ENCODE results near the gene SEMA6A. TPM values are rescaled to one million over a fixed set of nuclear protein-coding genes. Genes with fewer than 3 reads are reported as not detected.

Gene SEMA6A
- total and polyA plus RNA-seq, 4 donors, result 3.7 to 11.4 (median 5.6) TPM

- TF ChIP-seq, protein P1, sequence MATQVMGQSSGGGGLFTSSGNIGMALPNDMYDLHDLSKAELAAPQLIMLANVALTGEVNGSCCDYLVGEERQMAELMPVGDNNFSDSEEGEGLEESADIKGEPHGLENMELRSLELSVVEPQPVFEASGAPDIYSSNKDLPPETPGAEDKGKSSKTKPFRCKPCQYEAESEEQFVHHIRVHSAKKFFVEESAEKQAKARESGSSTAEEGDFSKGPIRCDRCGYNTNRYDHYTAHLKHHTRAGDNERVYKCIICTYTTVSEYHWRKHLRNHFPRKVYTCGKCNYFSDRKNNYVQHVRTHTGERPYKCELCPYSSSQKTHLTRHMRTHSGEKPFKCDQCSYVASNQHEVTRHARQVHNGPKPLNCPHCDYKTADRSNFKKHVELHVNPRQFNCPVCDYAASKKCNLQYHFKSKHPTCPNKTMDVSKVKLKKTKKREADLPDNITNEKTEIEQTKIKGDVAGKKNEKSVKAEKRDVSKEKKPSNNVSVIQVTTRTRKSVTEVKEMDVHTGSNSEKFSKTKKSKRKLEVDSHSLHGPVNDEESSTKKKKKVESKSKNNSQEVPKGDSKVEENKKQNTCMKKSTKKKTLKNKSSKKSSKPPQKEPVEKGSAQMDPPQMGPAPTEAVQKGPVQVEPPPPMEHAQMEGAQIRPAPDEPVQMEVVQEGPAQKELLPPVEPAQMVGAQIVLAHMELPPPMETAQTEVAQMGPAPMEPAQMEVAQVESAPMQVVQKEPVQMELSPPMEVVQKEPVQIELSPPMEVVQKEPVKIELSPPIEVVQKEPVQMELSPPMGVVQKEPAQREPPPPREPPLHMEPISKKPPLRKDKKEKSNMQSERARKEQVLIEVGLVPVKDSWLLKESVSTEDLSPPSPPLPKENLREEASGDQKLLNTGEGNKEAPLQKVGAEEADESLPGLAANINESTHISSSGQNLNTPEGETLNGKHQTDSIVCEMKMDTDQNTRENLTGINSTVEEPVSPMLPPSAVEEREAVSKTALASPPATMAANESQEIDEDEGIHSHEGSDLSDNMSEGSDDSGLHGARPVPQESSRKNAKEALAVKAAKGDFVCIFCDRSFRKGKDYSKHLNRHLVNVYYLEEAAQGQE (IDR thresholded peaks at IDR 0.05), result no peak
- no peak for TF ChIP-seq SP1 (IDR thresholded peaks at IDR 0.05)
These were observed 164.2 kb downstream of the SEMA6A start (continued) for GRCh38 chr5:116410336-116410890.

GRCh38 chr5:116409591-116410296 is 164.9 kb downstream of the SEMA6A start:
- no peak overlapping the region for H3K27ac ChIP-seq (ENCODE audit: low read depth in 1 of 2, low read length in 2 of 2)
- H3K4me3 ChIP-seq (ENCODE audit: low read depth in 1 of 3, low read length in 3 of 3), result no peak overlapping the region
- H3K27me3 ChIP-seq (ENCODE audit: control insufficient read depth in 4 of 4, insufficient read depth in 4 of 4, low read length in 3 of 4), result no peaks in the 10 kb centered on the region
- no peaks in the 10 kb centered on the region for H3K9me3 ChIP-seq (ENCODE audit: control insufficient read depth in 4 of 4, low read length in 3 of 4)
- TF ChIP-seq JUND (IDR thresholded peaks at IDR 0.05), result no peak
- TF ChIP-seq, protein P2, sequence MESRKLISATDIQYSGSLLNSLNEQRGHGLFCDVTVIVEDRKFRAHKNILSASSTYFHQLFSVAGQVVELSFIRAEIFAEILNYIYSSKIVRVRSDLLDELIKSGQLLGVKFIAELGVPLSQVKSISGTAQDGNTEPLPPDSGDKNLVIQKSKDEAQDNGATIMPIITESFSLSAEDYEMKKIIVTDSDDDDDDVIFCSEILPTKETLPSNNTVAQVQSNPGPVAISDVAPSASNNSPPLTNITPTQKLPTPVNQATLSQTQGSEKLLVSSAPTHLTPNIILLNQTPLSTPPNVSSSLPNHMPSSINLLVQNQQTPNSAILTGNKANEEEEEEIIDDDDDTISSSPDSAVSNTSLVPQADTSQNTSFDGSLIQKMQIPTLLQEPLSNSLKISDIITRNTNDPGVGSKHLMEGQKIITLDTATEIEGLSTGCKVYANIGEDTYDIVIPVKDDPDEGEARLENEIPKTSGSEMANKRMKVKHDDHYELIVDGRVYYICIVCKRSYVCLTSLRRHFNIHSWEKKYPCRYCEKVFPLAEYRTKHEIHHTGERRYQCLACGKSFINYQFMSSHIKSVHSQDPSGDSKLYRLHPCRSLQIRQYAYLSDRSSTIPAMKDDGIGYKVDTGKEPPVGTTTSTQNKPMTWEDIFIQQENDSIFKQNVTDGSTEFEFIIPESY (IDR thresholded peaks at IDR 0.05), result no peak
- no peak for TF ChIP-seq FOXA1 (IDR thresholded peaks at IDR 0.05)
- TF ChIP-seq, protein P1 (IDR thresholded peaks at IDR 0.05), result no peak
- TF ChIP-seq, protein P3, sequence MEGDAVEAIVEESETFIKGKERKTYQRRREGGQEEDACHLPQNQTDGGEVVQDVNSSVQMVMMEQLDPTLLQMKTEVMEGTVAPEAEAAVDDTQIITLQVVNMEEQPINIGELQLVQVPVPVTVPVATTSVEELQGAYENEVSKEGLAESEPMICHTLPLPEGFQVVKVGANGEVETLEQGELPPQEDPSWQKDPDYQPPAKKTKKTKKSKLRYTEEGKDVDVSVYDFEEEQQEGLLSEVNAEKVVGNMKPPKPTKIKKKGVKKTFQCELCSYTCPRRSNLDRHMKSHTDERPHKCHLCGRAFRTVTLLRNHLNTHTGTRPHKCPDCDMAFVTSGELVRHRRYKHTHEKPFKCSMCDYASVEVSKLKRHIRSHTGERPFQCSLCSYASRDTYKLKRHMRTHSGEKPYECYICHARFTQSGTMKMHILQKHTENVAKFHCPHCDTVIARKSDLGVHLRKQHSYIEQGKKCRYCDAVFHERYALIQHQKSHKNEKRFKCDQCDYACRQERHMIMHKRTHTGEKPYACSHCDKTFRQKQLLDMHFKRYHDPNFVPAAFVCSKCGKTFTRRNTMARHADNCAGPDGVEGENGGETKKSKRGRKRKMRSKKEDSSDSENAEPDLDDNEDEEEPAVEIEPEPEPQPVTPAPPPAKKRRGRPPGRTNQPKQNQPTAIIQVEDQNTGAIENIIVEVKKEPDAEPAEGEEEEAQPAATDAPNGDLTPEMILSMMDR (IDR thresholded peaks at IDR 0.05; ENCODE audit: low read depth, low read length, missing input control), result no peak
- TF ChIP-seq FOXA2 (IDR thresholded peaks at IDR 0.05), result no peak
- no peak for TF ChIP-seq MAX (IDR thresholded peaks at IDR 0.05)
- TF ChIP-seq SP1 (IDR thresholded peaks at IDR 0.05), result no peak
- TF ChIP-seq EGR1 (IDR thresholded peaks at IDR 0.05; ENCODE audit: low read depth in 2 of 2), result no peak
- TF ChIP-seq, protein P4, sequence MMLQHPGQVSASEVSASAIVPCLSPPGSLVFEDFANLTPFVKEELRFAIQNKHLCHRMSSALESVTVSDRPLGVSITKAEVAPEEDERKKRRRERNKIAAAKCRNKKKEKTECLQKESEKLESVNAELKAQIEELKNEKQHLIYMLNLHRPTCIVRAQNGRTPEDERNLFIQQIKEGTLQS (IDR thresholded peaks at IDR 0.05), result no peak
- no peak for TF ChIP-seq TAF1 (conservative IDR thresholded peaks at IDR 0.05)
- TF ChIP-seq GABPA (IDR thresholded peaks at IDR 0.05 in 1 of 2, conservative IDR thresholded peaks at IDR 0.05 in 1 of 2), result no peak
- no peak for TF ChIP-seq YY1 (IDR thresholded peaks at IDR 0.05)
- TF ChIP-seq RAD21 (IDR thresholded peaks at IDR 0.05), result no peak
- TF ChIP-seq NR2F2 (IDR thresholded peaks at IDR 0.05), result no peak
- TF ChIP-seq HNF4G (IDR thresholded peaks at IDR 0.05), result no peak
- TF ChIP-seq HNF4A (conservative IDR thresholded peaks at IDR 0.05), result no peak
- no peak for TF ChIP-seq RXRA (IDR thresholded peaks at IDR 0.05)
- no peak overlapping the region for H3K9ac ChIP-seq (ENCODE audit: low read depth in 1 of 2, low read length in 2 of 2)
- no peak for DNase-seq (ENCODE audit: low spot score)
- peaks cover 0 to under 1% (median 0%) of the 10 kb centered on the region in 4 donors for H3K36me3 ChIP-seq (ENCODE audit: control insufficient read depth in 4 of 4, insufficient read depth in 3 of 4, low read depth in 1 of 4, low read length in 3 of 4)
- WGBS, result 96% methylated on average over 5 of the region's 5 CpGs
- no peaks in the 10 kb centered on the region for H3K4me1 ChIP-seq (ENCODE audit: control insufficient read depth in 4 of 4, insufficient read depth in 4 of 4, low read length in 3 of 4)

Measured in liver (tissue), 9 donors.